ENCODE measurements around the gene CDH3.
"Not testable (repeated sequence)": the region's sequence is repeated elsewhere in the genome, so short reads cannot be mapped to it uniquely, and the experiment has no call there.

Gene CDH3

DNA sequence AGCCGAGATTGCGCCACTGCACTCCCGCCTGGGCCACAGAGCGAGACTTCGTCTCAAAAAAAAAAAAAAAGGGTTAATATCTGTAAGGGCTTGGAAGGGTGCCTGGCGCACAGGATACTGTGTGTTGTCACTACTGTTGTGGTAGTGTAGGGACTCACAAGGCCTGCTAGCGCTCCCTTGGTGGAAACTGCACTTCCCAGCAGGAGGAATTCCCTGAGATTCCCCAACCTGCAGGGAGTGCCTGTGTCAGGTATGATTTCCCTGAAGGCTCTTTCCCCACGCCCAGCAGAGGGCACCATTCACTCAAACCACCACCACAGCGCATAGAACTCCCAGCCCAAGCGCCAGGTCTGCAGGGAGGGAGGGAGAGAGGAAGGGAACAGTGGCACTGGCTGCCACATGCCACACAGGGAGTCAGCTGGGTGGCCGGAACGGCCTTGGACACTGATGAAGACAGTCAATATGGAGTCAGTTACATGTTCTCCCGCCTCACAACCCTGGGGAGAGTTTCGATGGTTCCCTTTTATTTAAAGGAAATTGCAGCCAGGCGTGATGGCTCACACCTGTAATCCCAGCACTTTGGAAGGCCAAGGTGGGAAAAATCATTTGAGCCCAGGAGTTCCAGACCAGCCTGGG lies 59.2 kb downstream of the CDH3 start:
- peak; percentile 87 for DNase-seq (ENCODE audit: low spot score)

DNA sequence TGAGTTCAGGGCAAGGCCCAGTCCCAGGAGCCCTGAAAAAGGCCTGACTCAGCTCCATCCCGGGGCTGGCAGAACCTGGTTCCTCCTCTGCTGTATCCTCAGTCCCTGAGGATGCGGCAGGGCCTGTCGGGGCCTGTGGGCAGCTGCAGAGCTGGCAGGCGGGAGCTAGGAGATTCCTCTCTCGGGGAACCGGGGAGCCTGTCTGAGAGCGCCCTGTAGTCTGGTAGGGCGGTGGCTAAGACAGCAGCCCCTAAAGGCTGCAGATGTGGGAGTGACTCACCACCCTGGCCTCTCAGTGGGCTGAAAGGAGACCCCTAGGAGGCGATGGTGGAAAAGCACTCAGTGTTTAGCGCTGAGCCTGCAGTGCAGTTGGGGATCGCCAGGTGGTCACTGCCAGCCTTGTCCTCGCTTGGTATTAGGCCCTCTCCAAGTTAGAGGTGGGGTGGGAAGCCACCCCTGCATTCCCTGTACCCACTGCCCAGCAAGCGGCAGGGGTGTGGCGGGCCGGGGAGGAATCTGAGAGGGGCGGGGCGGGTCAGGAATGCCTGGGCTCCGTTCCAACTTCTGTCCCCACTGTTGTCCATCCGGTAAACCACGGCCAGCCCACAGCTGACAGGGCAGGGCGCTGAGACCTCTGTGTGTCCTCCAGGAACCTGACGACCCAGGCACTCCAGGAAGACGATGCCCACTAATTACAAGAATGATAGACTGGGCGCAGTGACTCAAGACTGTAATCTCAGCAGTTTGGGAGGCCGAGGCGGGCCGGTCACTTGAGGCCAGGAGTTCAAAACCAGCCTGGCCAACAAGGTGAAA lies 62.4 kb downstream of the CDH3 start:
- DNase-seq (ENCODE audit: low spot score) = no peak

DNA sequence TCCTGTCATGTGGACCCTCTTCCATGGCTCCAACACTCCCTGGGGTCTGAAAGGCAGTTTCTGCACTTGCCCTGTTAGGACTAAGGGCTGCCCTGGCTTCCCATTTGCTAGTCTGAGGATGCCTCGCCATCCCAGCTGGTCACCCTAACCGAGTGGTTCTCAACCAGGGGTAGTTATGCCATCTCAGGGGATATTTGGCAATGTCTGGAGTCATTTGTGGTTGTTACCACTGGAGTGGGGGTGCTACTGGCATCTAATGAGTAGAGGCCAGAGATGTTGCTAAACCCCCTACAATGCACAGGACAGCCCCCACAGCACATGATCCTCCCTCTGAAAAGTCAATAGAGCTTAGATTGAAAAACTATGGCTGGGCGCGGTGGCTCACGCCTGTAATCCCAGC lies 65.1 kb downstream of the CDH3 start:
- DNase-seq (ENCODE audit: low spot score) = no peak

DNA sequence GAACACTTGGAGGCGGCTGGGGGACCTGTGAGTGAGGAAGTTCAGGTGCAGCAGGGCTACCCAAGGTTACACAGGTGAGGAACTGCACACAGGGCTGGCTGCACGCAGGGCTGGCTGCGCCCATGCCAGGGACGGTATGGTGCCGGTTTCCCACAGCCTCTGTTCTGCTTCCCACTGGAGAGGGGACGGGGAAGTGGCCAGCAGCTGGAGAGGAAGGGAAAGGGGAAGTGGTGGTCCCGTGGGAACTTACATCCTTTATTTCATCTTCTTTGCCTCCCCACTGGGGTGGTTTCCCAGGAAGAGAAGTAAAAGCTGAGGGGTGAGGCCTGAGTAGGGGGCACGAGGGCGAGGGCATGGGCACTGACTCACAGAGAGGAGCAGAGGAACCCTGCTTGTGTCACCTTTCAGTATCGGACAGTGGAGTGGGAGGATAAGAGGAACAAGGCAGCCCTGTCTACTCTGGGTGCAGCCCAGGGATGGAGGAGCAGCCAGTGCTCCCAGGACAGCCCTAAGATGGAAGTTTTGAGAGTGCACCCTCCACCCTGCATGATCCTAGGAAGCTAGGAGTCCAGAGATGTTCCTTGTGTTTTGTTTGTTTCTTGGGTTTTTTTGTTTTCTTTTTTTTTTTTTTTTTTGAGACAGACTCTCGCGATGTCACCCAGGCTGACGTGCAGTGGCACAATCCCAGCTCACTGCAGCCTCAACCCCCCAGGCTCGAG lies 66.5 kb downstream of the CDH3 start:
- no peak for DNase-seq (ENCODE audit: low spot score)

DNA sequence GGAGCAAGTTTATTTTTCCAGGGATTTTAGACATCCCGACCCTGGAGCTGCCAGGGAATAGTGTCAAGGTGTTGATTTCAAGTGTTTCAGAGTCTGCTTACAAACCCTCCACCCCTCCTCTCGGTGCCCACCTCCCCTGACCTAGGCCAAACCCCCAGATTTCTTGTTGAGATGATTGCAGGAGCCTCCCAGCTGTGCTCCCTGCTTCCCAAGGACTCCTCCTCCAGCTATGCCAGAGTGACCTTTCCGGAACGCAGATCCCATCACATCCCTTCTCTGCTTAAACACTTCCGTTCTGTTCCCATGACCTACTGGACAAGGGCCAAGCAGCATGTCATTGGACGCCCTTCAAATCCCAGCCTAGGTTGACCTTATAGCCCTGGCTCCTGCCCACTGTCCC lies 68.3 kb downstream of the CDH3 start:
- DNase-seq (ENCODE audit: low spot score) = no peak

GRCh38 chr16:68715471-68715870 lies 70.4 kb downstream of the CDH3 start:
- no peak for DNase-seq (ENCODE audit: low spot score)

DNA sequence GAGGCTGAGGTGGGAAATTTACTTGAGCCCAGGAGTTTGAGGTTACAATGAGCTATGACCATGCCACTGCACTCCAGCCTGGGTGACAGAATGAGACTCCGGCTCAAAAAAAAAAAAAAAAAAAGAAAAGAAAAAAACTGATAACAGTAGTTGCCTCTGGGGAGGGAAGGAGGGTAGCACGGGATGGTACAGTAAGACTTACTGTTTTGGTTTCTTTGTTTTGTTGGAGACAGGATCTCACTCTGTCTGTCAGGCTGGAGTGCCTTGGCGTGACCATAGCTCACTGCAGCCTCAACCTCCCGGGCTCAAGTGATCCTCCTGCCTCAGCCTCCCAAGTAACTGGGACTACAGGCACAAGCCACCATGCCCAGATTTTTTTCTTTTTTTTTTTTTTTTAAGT lies 71.4 kb downstream of the CDH3 start:
- not testable (repeated sequence) for DNase-seq (ENCODE audit: low spot score)

DNA sequence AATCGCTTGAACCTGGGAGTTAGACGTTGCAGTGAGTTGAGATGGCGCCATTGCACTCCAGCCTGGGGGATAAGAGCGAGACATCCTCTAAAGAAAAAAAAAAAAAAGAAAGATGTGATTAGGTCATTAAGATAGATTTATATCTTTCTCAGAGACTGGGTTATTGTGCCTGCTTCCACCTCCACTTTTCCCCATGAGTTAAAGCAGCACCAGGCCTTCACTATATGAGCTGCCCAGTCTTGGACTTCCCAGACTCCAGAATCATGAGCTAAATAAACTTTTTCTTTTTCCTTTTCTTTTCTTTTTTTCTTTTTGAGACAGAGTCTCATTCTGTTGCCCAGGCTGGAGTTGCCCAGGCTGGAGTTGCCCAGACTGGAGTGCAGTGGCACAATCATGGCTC lies 72.6 kb downstream of the CDH3 start:
- DNase-seq (ENCODE audit: low spot score) = no peak

GRCh38 chr16:68718590-68718989 lies 73.5 kb downstream of the CDH3 start:
- DNase-seq (ENCODE audit: low spot score) = no peak

- no peak for DNase-seq (ENCODE audit: low spot score)
Measured at GRCh38 chr16:68719993-68720489, 74.9 kb downstream of the CDH3 start.

GRCh38 chr16:68722119-68723024 lies 77.3 kb downstream of the CDH3 start:
- DNase-seq (ENCODE audit: low spot score) = no peak

- DNase-seq (ENCODE audit: low spot score) = no peak
Measured at GRCh38 chr16:68724797-68725196, 79.7 kb downstream of the CDH3 start.

DNA sequence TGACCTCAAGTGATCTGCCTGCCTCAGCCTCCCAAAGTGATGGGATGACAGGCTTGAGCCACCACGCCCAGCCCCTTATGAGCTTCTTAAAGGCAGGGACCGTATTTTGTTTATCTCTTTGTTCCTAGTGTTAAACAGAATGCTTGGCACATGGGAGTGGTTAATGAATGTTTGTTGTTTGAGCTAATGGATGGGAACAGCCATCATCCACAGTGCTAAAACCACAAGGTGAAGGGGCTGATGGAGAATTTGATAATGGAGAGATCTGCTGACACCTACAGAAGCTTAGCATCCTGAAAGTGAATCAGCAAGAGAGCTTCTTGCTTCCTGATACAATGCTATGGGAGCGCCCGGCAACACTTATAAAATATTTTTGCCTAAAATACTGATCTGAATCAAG lies 83.4 kb downstream of the CDH3 start:
- no peak for DNase-seq (ENCODE audit: low spot score)

GRCh38 chr16:68731637-68732036 lies 86.5 kb downstream of the CDH3 start:
- DNase-seq (ENCODE audit: low spot score) = no peak

GRCh38 chr16:68732042-68732680 lies 87.1 kb downstream of the CDH3 start:
- DNase-seq (ENCODE audit: low spot score) = no peak

DNA sequence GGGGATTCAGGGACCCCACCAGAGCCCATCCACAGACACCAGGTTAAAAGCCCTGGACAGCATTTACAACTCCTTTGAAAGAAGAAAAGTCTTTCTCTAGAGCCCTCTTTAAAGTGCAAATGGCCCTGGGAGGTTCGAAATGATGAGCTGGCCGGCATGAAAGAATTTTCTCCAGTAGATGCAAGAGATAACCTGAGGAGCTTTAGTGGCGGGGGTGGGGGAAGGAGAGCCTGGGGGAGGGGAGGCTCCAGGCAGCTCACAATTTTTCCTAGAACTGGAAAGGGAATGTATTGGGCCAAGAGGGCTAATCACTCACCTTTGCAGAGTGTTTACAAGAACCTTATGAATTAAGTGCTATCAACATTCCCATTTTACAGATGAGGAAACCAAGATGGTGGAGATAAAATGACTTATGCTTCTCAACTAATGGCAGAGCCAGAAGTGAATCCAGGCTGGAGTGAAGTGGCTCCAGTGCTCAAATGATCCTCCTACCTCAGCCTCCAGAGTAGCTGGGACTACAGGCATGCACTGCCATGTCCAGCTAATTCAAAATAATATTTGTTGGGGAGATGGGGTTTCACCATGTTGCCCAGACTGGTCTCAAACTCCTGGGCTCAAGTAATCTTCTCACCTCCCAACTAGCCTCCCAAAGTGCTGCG lies 87.8 kb downstream of the CDH3 start:
- no peak for DNase-seq (ENCODE audit: low spot score)

- no peak for DNase-seq (ENCODE audit: low spot score)
Measured at GRCh38 chr16:68733570-68733969, 88.5 kb downstream of the CDH3 start.

- DNase-seq (ENCODE audit: low spot score) = no peak
Measured at GRCh38 chr16:68734782-68735181, 89.7 kb downstream of the CDH3 start.

- no peak for DNase-seq (ENCODE audit: low spot score)
Measured at GRCh38 chr16:68736561-68736960, 91.5 kb downstream of the CDH3 start.

GRCh38 chr16:68737046-68737729 lies 92.1 kb downstream of the CDH3 start, which contains the start of gene CDH1:
TSS of gene CDH1 (plus strand) at chr16:68737292. CDS start at chr16:68737416, 124 bp downstream.
- no peak for DNase-seq (ENCODE audit: low spot score)
